ENCODE measurements around the gene PTPRD. TPM values are rescaled to one million over a fixed set of nuclear protein-coding genes. Genes with fewer than 3 reads are reported as not detected.

The PTPRD gene
- total RNA-seq, 1 donor from 2014 or later = 6.9 TPM

GRCh38 chr9:10094563-10094962, 518.2 kb downstream of the PTPRD start:
- no peak for TF ChIP-seq CTCF (IDR thresholded peaks at IDR 0.05)
- H3K27me3 ChIP-seq = no peaks in the 10 kb centered on the region
- no peak overlapping the region for H3K27ac ChIP-seq
- H3K4me1 ChIP-seq = no peaks in the 10 kb centered on the region
- intact Hi-C loops (cut with DNase I) = no loop called here
- no peaks in the 10 kb centered on the region for H3K9me3 ChIP-seq
- no peaks in the 10 kb centered on the region for H3K36me3 ChIP-seq
- no peak overlapping the region for H3K4me3 ChIP-seq
- DNase-seq (ENCODE audit: low spot score in 2 of 2) = no peak

- no peak overlapping the region for H3K27ac ChIP-seq
- no peaks in the 10 kb centered on the region for H3K4me1 ChIP-seq
- no peak overlapping the region for H3K4me3 ChIP-seq
- TF ChIP-seq CTCF (IDR thresholded peaks at IDR 0.05) = no peak
- no peaks in the 10 kb centered on the region for H3K9me3 ChIP-seq
- intact Hi-C loops (cut with DNase I) = no loop called here
- H3K36me3 ChIP-seq = no peaks in the 10 kb centered on the region
- H3K27me3 ChIP-seq = no peaks in the 10 kb centered on the region
- no peak for DNase-seq (ENCODE audit: low spot score in 2 of 2)
These were observed 532.8 kb downstream of the PTPRD start for GRCh38 chr9:10080012-10080411.

- H3K27ac ChIP-seq = no peak overlapping the region
- no peak overlapping the region for H3K4me3 ChIP-seq
- no peaks in the 10 kb centered on the region for H3K27me3 ChIP-seq
- DNase-seq (ENCODE audit: low spot score in 2 of 2) = no peak
- no peaks in the 10 kb centered on the region for H3K9me3 ChIP-seq
- no peak for TF ChIP-seq CTCF (IDR thresholded peaks at IDR 0.05)
- intact Hi-C loops (cut with DNase I) = no loop called here
- H3K36me3 ChIP-seq = no peaks in the 10 kb centered on the region
- H3K4me1 ChIP-seq = no peaks in the 10 kb centered on the region
These were observed 533.4 kb downstream of the PTPRD start for GRCh38 chr9:10079284-10079964.

GRCh38 chr9:10071579-10071978, 541.2 kb downstream of the PTPRD start:
- no peak for TF ChIP-seq CTCF (IDR thresholded peaks at IDR 0.05)
- H3K4me1 ChIP-seq = no peaks in the 10 kb centered on the region
- H3K36me3 ChIP-seq = no peaks in the 10 kb centered on the region
- H3K4me3 ChIP-seq = no peak overlapping the region
- no peaks in the 10 kb centered on the region for H3K9me3 ChIP-seq
- no peak overlapping the region for H3K27ac ChIP-seq
- intact Hi-C loops (cut with DNase I) = no loop called here
- no peaks in the 10 kb centered on the region for H3K27me3 ChIP-seq
- DNase-seq (ENCODE audit: low spot score in 2 of 2) = no peak

GRCh38 chr9:10062629-10063395, 550.0 kb downstream of the PTPRD start:
- intact Hi-C loops (cut with DNase I) = no loop called here
- TF ChIP-seq CTCF (IDR thresholded peaks at IDR 0.05) = no peak
- no peak overlapping the region for H3K27ac ChIP-seq

More at GRCh38 chr9:10062629-10063395, 550.0 kb downstream of the PTPRD start:
- Histone ChIP-seq H3K27me3 (no peaks in the 10 kb centered on the region), H3K36me3 (no peaks in the 10 kb centered on the region), H3K9me3 (no peaks in the 10 kb centered on the region), H3K4me1 (no peaks in the 10 kb centered on the region), H3K4me3 (no peak overlapping the region)
- DNase-seq (ENCODE audit: low spot score in 2 of 2) = no peak
